NCI-H2196 (cell line): ENCODE data around the gene DAB2IP.

Source experiments
- DNase-seq: peaks from one replicate; lab custom pipeline; 2025; ENCODE audit not compliant: unreplicated experiment; lab: John Stamatoyannopoulos, UW

DAB2IP gene

GRCh38 chr9:121833061-121833460 lies 181.6 kb downstream of the DAB2IP start:
- DNase-seq: no peak
